DND-41 (cell line): ENCODE measurements around the gene MED17.
A peak's percentile ranks its signal among the peaks of the same experiment; 100 is the strongest.

Experiments
- ATAC-seq: fragments of 200-7000 bp; cut with Tn5 transposase; 3 replicates; pipeline ENCODE4 v1.9.1; 2021; ENCODE audit warnings: low read depth; ENCODE audit not compliant: insufficient read depth
- DNase-seq: peaks from one replicate; pipeline ENCODE4 v3.0.0-alpha.2; 2020
- H2AFZ ChIP-seq: 2 replicates; pipeline ENCODE4 v1.6.0; 2012; ENCODE audit warnings: low read depth, low read length
- H3K27ac ChIP-seq: 2 replicates; pipeline ENCODE4 v1.5.1; 2012; ENCODE audit warnings: low read length, inconsistent platforms
- H3K27me3 ChIP-seq: fragments of 200-600 bp; sonication (generic); 2 replicates; pipeline ENCODE4 v1.6.0; 2012; ENCODE audit warnings: low read length, mild to moderate bottlenecking, inconsistent platforms; ENCODE audit not compliant: insufficient read depth, poor library complexity
- H3K36me3 ChIP-seq: 2 replicates; pipeline ENCODE4 v1.5.1; 2012; ENCODE audit warnings: low read length, inconsistent platforms; ENCODE audit not compliant: insufficient read depth
- H3K4me1 ChIP-seq: 2 replicates; pipeline ENCODE4 v1.5.1; 2012; ENCODE audit warnings: mild to moderate bottlenecking, low read length; ENCODE audit not compliant: insufficient read depth
- H3K4me2 ChIP-seq: 2 replicates; pipeline ENCODE4 v1.6.0; 2012; ENCODE audit warnings: mild to moderate bottlenecking, moderate library complexity, low read length, inconsistent platforms; ENCODE audit not compliant: insufficient read depth
- H3K4me3 ChIP-seq, 2 experiments: fragments of 200-600 bp in 1 of 2; shearing (Covaris generic) in 1 of 2; 2 replicates each; pipeline ENCODE4 v1.5.1; 2012 to 2016; ENCODE audit warnings: inconsistent platforms in 2 of 2, low read length in 2 of 2, mild to moderate bottlenecking in 2 of 2, low read depth in 1 of 2, moderate library complexity in 1 of 2
- H3K79me2 ChIP-seq: 2 replicates; pipeline ENCODE4 v1.6.0; 2012; ENCODE audit warnings: low read length, inconsistent platforms; ENCODE audit not compliant: insufficient read depth
- H3K9ac ChIP-seq: 2 replicates; pipeline ENCODE4 v1.6.0; 2012; ENCODE audit warnings: low read depth, mild to moderate bottlenecking, inconsistent platforms, low read length, moderate library complexity
- H3K9me3 ChIP-seq: 2 replicates; pipeline ENCODE4 v1.5.1; 2012; ENCODE audit warnings: low read length, moderate library complexity, mild to moderate bottlenecking, inconsistent platforms; ENCODE audit not compliant: insufficient read depth, severe bottlenecking
- H4K20me1 ChIP-seq: 2 replicates; pipeline ENCODE4 v1.6.0; 2012; ENCODE audit warnings: low read length; ENCODE audit not compliant: insufficient read depth
- EZH2 ChIP-seq: IDR thresholded peaks from 3 replicates; pipeline ENCODE4 v1.6.1; 2012; ENCODE audit warnings: borderline replicate concordance, low read depth, mild to moderate bottlenecking, moderate library complexity, low read length, inconsistent platforms; ENCODE audit not compliant: severe bottlenecking
- TF ChIP-seq, protein P1 (sequence below): IDR thresholded peaks from 2 replicates; pipeline ENCODE4 v1.5.1; 2012; ENCODE audit warnings: borderline replicate concordance, low read length, moderate library complexity, mild to moderate bottlenecking; ENCODE audit not compliant: poor library complexity, severe bottlenecking; ENCODE audit errors: extremely low read depth

MED17 gene

DNA sequence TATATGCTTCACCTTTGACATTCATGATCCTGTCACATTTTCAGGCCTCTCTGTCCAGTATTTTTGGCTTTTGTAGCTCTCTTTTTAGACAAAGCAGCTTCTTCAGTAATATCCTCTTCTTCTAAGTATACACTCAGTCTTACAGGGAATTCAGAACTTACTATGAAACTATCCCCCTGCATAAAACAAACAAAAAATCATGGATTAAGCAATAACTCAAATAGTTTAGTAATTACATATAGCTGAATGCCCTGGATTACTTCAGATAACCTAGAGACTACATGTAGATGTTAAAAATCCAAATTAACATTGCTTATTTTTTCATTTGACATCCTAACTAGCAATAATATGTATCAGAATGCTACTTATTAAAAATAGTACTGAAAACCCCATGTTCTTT lies 48.0 kb upstream of the MED17 start:
- peaks cover 59% of the 10 kb centered on the region for H3K4me1 ChIP-seq
- H4K20me1 ChIP-seq: peaks cover 65% of the 10 kb centered on the region

GRCh38 chr11:93737904-93738612 lies 46.0 kb upstream of the MED17 start:
- Histone ChIP-seq H3K36me3 (peaks cover 73% of the 10 kb centered on the region), H3K9ac (peak overlapping the region; percentile 85), H3K27ac (peak overlapping the region; percentile 26), H3K4me2 (peak overlapping the region; percentile 71), H3K9me3 (no peaks in the 10 kb centered on the region), H3K27me3 (no peaks in the 10 kb centered on the region), H3K79me2 (peaks cover 96% of the 10 kb centered on the region), H2AFZ (no peak overlapping the region), H3K4me1 (peaks cover 68% of the 10 kb centered on the region), H3K4me3 (peak overlapping the region; percentile 5 to 73; a peak in 2 of 4 replicates), H4K20me1 (peaks cover 55% of the 10 kb centered on the region)
- no peak for DNase-seq
- no peak for ATAC-seq
- TF ChIP-seq, protein P1, sequence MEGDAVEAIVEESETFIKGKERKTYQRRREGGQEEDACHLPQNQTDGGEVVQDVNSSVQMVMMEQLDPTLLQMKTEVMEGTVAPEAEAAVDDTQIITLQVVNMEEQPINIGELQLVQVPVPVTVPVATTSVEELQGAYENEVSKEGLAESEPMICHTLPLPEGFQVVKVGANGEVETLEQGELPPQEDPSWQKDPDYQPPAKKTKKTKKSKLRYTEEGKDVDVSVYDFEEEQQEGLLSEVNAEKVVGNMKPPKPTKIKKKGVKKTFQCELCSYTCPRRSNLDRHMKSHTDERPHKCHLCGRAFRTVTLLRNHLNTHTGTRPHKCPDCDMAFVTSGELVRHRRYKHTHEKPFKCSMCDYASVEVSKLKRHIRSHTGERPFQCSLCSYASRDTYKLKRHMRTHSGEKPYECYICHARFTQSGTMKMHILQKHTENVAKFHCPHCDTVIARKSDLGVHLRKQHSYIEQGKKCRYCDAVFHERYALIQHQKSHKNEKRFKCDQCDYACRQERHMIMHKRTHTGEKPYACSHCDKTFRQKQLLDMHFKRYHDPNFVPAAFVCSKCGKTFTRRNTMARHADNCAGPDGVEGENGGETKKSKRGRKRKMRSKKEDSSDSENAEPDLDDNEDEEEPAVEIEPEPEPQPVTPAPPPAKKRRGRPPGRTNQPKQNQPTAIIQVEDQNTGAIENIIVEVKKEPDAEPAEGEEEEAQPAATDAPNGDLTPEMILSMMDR: no peak
- TF ChIP-seq EZH2: no peak

More for the DNA sequence above, 48.0 kb upstream of the MED17 start:
- Histone ChIP-seq H3K4me2 (peak overlapping the region; percentile 71; the same call in 1 of the 2 replicates), H3K79me2 (peaks cover 87% of the 10 kb centered on the region), H3K4me3 (peak overlapping the region in 1 of 2 experiments; percentile 24; a peak in 1 of 4 replicates), H3K27me3 (no peaks in the 10 kb centered on the region), H2AFZ (no peak overlapping the region), H3K9me3 (no peaks in the 10 kb centered on the region), H3K36me3 (peaks cover 91% of the 10 kb centered on the region), H3K9ac (no peak overlapping the region), H3K27ac (no peak overlapping the region)
- TF ChIP-seq, protein P1: no peak
- no peak for TF ChIP-seq EZH2
- no peak for ATAC-seq
- no peak for DNase-seq

DNA sequence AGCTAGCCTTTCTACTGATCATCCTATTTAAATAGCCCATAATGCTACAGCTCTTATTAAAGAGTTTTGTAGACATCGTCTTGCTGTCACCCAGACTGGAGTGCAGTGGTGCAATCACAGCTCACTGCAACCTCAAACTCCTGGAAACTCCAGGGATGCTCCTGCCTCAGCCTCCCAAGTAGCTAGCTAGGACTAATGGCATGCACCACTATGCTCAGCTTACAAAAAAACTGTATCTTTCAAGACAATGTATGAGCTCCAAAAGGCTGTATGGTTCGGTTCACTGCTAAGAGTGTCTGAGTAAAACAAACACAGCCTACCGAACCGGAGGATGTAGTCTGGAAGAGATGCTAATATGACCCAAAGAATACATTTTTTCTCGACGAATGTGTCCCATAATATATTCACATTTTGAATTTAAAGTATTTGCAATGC lies 45.4 kb upstream of the MED17 start:
- no peak overlapping the region for H2AFZ ChIP-seq
- no peaks in the 10 kb centered on the region for H3K27me3 ChIP-seq
- ATAC-seq (no peak), DNase-seq (no peak)
- peak overlapping the region; percentile 71 for H3K4me2 ChIP-seq
- peak overlapping the region; percentile 85 for H3K9ac ChIP-seq
- H3K79me2 ChIP-seq: peaks cover 98% of the 10 kb centered on the region
- TF ChIP-seq, protein P1: no peak
- no peak for TF ChIP-seq EZH2
- H3K27ac ChIP-seq: peak overlapping the region; percentile 13; the same call in 1 of the 2 replicates
- no peaks in the 10 kb centered on the region for H3K9me3 ChIP-seq
- peak overlapping the region; percentile 70 to 73; a peak in 3 of 4 replicates for H3K4me3 ChIP-seq
- H3K36me3 ChIP-seq: peaks cover 73% of the 10 kb centered on the region
- H3K4me1 ChIP-seq: peaks cover 69% of the 10 kb centered on the region
- peaks cover 51% of the 10 kb centered on the region for H4K20me1 ChIP-seq
